Measurements from ENCODE around the gene SSTR3.
A peak's percentile ranks its signal among the peaks of the same experiment; 100 is the strongest.

The SSTR3 gene

GRCh38 chr22:37228106-37229011, 16.1 kb upstream of the SSTR3 start:
- DNase-seq, result peak; percentile 77

DNA sequence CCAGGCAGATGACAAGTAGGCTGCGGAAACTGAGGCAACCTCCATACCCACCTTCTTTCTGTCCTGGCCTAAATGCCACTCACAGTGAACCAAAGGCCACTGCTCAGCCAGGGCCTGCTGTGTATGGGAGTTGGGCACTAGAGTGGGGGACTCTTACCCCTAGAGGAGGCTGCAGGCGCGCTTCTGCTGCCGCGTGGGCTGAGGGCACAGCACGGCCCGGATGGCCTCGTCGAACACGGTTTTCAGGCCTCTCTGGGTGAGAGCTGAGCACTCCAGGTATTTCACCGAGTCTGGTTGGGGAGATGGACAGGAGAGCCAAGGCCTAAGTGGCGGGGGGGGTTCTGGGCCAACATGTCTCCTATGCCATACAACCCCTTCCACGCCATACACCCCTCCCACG, 14.2 kb upstream of the SSTR3 start:
- no peak for DNase-seq

GRCh38 chr22:37226087-37226486, 13.8 kb upstream of the SSTR3 start:
- no peak for DNase-seq

DNA sequence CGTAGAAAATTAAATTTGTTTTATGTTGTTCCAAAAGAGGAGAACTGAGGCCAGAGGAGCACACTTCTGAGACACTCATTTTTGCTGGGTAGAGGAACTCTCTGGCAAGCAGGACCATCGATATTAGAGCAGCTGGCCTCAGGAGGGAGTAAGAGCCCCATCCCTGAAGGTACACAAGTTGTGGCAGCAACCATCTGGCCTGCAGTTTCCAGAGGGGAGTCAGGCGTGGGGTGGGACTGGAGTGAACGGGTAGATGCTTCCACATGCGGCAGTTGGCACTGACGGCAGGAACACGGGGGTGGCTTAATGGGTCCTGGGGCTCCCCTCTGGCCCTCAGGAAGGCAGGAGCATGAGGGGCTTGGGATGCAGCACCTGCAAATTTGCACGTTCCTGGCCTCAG, 13.2 kb upstream of the SSTR3 start:
- no peak for DNase-seq

GRCh38 chr22:37224757-37225420, 12.6 kb upstream of the SSTR3 start:
- no peak for DNase-seq

DNA sequence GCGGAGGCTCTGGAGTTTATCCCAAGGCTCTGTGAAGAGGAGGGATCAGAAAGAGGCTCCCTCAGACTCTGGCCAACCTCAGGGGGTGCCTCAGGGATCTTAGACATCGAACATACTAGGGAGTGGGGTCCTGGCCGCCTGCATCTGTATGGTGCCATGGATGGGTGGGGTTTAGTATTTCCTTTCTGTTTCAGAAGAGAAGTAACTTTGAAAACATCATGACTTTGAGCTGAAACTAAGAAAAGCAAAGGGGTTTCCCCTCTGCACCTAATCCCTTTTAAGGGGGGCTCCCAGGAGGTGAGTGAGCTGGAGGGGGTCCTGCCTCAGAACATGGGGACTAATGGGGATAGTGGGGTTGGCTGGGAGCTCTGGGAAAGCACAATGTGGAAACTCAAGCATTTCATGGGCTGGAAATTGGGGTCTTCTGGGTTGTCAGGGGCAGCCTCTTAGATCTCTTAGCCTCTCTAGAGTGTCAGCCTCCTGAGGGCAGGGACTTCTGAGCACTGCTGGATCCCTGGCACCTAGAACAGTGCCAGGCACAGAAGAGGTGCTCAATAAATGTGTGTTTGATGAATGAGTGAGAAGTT, 11.8 kb upstream of the SSTR3 start:
- no peak for DNase-seq

DNA sequence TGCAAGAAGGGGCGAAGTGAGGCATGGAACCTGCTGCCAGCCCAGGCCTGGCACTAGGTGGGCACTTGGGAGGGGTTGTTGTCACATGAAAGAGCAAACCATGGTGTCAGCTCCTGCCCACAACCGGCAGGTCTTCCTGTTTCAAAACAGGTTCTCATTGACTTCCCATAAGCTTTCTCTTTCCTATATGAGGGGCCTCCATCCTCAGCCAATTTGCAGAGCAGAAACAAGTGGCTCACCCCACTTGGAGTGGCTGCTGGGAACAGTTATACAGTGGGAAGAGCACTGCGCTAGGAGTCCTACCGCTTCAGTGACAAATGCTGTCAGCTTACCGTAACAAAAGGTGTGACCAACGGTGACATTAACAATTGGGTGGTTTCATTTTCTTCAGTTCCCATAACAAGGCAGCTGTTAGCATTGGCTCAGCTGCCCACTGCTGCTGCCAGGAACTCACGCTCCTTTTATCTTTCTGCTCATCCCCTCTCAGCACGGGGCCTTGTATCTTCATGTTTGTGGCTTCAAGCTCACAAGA, 10.2 kb upstream of the SSTR3 start:
- peak; percentile 64 for DNase-seq

GRCh38 chr22:37221424-37222333, 9.4 kb upstream of the SSTR3 start:
- no peak for DNase-seq

- no peak for DNase-seq
Observed at GRCh38 chr22:37220543-37220981, 8.3 kb upstream of the SSTR3 start.

- DNase-seq, result no peak
Observed at GRCh38 chr22:37219533-37219932, 7.3 kb upstream of the SSTR3 start.

GRCh38 chr22:37218771-37219411, 6.6 kb upstream of the SSTR3 start:
- DNase-seq, result peak; percentile 87

GRCh38 chr22:37218399-37218770, 6.1 kb upstream of the SSTR3 start:
- DNase-seq, result no peak

DNA sequence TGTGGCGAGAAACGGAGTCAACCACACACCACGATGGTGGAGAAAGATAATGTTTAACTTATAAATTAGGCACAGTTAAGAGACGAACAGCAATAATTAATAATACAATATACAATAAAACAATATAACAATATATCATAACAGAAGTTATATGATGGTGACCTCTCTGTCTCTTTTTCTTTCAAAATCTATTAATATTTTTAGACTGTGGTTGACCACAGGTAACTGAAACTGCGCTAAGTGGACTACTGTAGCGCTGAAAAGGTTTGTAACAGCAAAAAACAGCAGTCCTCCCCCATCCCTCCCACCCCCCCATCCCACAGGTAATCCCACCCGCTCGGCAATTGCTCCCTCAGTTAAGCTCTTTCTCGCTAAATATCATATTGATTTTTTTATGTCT, 3.6 kb upstream of the SSTR3 start:
- DNase-seq, result no peak

DNA sequence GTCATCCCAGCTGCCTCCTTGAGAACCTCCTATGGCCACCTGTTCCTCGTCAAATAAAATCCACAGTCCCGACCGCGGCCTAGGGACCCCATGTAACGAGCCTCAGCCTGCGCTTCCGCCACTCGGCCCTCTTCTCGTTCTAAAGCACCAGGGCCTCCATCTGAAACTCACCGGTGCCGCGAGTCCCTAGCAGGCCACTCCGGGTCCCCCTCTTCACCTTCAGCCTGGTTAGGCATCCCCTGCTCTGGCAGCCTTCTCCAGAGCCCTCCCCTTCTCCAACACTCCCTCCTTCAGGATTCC, 2.4 kb upstream of the SSTR3 start:
- DNase-seq, result no peak

- DNase-seq, result no peak
Observed at GRCh38 chr22:37213941-37214730, 1.9 kb upstream of the SSTR3 start.

- DNase-seq, result no peak
Observed at GRCh38 chr22:37213218-37213855, 1.1 kb upstream of the SSTR3 start.

DNA sequence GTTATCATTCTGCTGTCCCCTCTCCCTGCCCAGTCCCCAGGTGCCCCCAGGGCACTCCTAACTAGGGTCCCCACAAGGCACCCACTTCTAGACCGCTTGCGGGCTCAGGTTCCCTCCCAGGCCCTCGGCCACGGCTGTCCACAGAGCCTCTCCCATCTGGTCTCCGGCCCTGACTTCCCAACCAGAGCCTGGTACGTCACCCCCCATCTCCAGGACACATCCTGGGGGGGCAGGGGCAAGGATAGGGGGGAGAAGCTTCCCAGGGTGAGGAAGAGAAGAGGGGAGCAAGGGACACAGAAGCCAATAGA, 457 bp downstream of the SSTR3 start:
- no peak for DNase-seq

DNA sequence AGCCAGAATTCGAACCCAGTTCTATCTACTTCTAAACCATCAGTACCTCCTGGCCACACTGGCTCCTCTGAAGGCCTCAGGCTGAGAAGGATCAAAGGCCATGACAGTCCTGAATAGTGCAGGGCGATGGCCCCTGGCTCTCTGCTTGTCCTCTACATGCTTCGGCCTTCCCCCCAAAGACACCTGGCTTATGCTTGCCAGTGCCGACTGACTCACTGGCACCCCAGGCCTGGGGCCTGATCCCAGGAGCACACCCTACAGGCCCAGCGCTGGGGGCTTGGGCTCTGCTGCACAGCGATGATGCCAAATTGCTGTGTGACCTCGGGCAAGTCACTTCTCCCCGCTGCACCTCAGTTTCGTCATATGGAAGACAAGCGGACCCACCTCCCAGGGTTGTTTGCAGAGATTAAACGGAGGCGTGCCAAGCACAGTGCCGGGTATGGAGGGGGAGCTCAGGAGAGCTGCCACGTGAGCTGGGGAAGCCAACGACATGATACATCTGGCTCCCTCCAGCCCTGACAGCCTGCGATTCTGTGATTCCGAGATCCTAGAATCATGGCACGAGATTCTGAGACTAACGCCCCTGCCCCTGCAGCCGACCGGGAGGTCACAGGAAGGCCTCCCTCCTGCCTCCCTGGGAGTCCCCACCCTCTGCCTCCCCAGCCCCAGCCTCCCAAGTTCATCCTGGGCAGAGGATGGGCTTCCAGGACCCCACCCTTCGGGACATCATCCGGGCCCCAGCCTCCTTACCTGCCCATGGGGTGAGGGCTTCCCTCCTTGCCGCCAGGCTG, 1.0 kb downstream of the SSTR3 start:
- DNase-seq, result no peak

- no peak for DNase-seq
Observed at GRCh38 chr22:37210041-37210803, 2.1 kb downstream of the SSTR3 start.
